Measurements from ENCODE around the gene ADISSP. TPM values are rescaled to one million over a fixed set of nuclear protein-coding genes. Genes with fewer than 3 reads are reported as not detected.

ADISSP gene
- total RNA-seq, 1 donor from 2014 or later, result 24.9 TPM

DNA sequence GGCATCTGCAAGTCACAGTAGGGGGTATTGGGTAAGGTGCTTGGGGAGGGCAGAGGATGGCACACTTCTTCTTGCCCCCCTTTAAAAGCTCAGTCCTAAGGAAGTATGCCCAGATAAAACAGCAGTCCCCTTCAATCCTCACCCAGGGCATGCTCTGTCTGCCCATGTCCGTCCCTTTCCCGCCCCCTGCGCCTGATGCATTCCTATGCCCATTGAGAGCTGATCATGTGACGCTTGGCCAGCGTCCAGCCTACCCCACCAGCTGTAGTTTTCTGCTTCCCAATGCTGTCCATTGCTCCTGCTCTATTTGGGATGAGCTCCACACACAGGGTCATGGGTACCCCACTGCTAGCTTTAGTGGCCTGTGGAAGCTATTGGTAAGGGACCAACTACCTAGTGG is 63.5 kb downstream of the ADISSP start:
- DNase-seq (ENCODE audit: low spot score in 2 of 2, unreplicated experiment in 2 of 2), result no peak
- TF ChIP-seq, protein P1, sequence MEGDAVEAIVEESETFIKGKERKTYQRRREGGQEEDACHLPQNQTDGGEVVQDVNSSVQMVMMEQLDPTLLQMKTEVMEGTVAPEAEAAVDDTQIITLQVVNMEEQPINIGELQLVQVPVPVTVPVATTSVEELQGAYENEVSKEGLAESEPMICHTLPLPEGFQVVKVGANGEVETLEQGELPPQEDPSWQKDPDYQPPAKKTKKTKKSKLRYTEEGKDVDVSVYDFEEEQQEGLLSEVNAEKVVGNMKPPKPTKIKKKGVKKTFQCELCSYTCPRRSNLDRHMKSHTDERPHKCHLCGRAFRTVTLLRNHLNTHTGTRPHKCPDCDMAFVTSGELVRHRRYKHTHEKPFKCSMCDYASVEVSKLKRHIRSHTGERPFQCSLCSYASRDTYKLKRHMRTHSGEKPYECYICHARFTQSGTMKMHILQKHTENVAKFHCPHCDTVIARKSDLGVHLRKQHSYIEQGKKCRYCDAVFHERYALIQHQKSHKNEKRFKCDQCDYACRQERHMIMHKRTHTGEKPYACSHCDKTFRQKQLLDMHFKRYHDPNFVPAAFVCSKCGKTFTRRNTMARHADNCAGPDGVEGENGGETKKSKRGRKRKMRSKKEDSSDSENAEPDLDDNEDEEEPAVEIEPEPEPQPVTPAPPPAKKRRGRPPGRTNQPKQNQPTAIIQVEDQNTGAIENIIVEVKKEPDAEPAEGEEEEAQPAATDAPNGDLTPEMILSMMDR (IDR thresholded peaks at IDR 0.05; ENCODE audit: unreplicated experiment), result no peak
- H3K4me1 Mint-ChIP-seq, result no peaks in the 10 kb centered on the region
- H3K36me3 Mint-ChIP-seq, result no peaks in the 10 kb centered on the region
- H3K9me3 Mint-ChIP-seq, result no peaks in the 10 kb centered on the region
- H3K27me3 Mint-ChIP-seq (ENCODE audit: low read depth), result no peaks in the 10 kb centered on the region
- no peak overlapping the region for H3K27ac Mint-ChIP-seq
- H3K4me3 Mint-ChIP-seq, result no peak overlapping the region

Other genes with a start within 250 kb of the ADISSP start
- gene GFRA4, start 104.4 kb downstream of the ADISSP start, total RNA-seq, result not detected in 3 replicates
- gene ADAM33, start 85.7 kb downstream of the ADISSP start, total RNA-seq, result 83.0 to 91.1 TPM (median 87.4 TPM) in 3 replicates
- 0.04 TPM in 1 of 3 replicates, not detected in the others for gene SIGLEC1, start 55.2 kb downstream of the ADISSP start, total RNA-seq
- gene HSPA12B, start 35.1 kb downstream of the ADISSP start, total RNA-seq, result 11.5 to 13.0 TPM (median 12.0 TPM) in 3 replicates
- gene SPEF1, start 13.7 kb upstream of the ADISSP start, total RNA-seq, result 0.27 to 0.40 TPM (median 0.34 TPM) in 3 replicates
- gene CENPB, start 19.0 kb upstream of the ADISSP start, total RNA-seq, result 63.0 to 64.2 TPM (median 63.0 TPM) in 3 replicates
- gene CDC25B, start 28.6 kb upstream of the ADISSP start, total RNA-seq, result 29.4 to 33.9 TPM (median 29.6 TPM) in 3 replicates
- 13.8 to 14.5 TPM (median 14.0 TPM) in 3 replicates for gene AP5S1, start 52.8 kb upstream of the ADISSP start, total RNA-seq
- 37.1 to 38.3 TPM (median 37.3 TPM) in 3 replicates for gene MAVS, start 79.1 kb upstream of the ADISSP start, total RNA-seq
- 48.3 to 52.5 TPM (median 48.7 TPM) in 3 replicates for gene PANK2, start 121.6 kb upstream of the ADISSP start, total RNA-seq
- gene RNF24, start 247.8 kb upstream of the ADISSP start, total RNA-seq, result 45.5 to 50.6 TPM (median 47.0 TPM) in 3 replicates